ENCODE data around the gene IL18.

GRCh38 chr11:112134473-112134872 lies 29.4 kb downstream of the IL18 start:
- TF ChIP-seq CTCF (conservative IDR thresholded peaks at IDR 0.05; ENCODE audit: low read length) (no peak), EZH2phosphoT487 (IDR thresholded peaks at IDR 0.05; ENCODE audit: borderline replicate concordance, low read depth, low read length) (no peak)

All from OCI-LY7 (cell line).